Measurements from ENCODE around the gene CD109. TPM values are rescaled to one million over a fixed set of nuclear protein-coding genes. Genes with fewer than 3 reads are reported as not detected.

CD109 gene
- total and polyA plus RNA-seq, 2 of the 8 experiments (the other 6 are each of a cell fraction or from before 2014, with no cell fraction given), result 1.4 to 5.3 TPM

DNA sequence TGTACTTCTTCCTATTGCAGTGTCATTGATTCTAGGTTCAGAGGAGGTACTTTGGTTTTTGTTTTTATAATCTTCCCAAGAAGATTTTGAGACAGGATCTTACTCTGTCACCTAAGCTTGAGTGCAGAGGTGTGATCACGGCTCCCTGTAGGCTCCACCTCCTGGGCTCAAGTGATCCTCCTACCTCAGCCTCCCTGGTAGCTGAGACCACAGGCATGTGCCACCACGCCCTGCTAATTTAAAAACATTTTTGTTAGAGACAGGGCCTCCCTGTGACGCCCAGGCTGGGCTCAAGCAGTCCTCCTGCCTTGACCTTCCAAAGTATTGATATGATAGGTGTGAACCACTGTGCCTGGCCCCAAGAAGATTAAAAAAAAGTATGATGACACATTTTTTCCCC is 38.8 kb upstream of the CD109 start:
- Histone ChIP-seq H3K9me3 (ENCODE audit: insufficient read depth in 2 of 2, low read depth in 1 of 2, low read length in 1 of 2) (peaks cover 0 to 5% of the 10 kb centered on the region in 2 experiments; a peak in 1 of 4 replicates), H2BK12ac (ENCODE audit: low read depth, low read length) (no peak overlapping the region), H2BK120ac (replicated peaks; ENCODE audit: low read depth, low read length) (no peak overlapping the region), H4K5ac (ENCODE audit: insufficient read length, low read depth, low read length) (no peak overlapping the region), H4K20me1 (replicated peaks in 1 of 2; ENCODE audit: control insufficient read depth in 1 of 2, insufficient read depth in 2 of 2, low read length in 2 of 2) (no peaks in the 10 kb centered on the region), H3K4ac (replicated peaks; ENCODE audit: insufficient read length, low read depth, low read length) (no peak overlapping the region), H3K56ac (replicated peaks; ENCODE audit: insufficient read length, low read depth, low read length) (no peak overlapping the region), H3K79me2 (ENCODE audit: control insufficient read depth in 1 of 2, insufficient read depth in 2 of 2, low read length in 2 of 2) (no peaks in the 10 kb centered on the region), H3K23ac (ENCODE audit: insufficient read length) (no peak overlapping the region), H3K4me2 (ENCODE audit: insufficient read depth in 1 of 2, low read depth in 2 of 2, low read length in 2 of 2) (no peak overlapping the region), H2AK5ac (ENCODE audit: low read depth, low read length) (no peak overlapping the region), H2AFZ (ENCODE audit: low read length) (no peak overlapping the region), H3K79me1 (ENCODE audit: low read depth, low read length) (no peaks in the 10 kb centered on the region), H3K23me2 (ENCODE audit: low read depth, low read length) (0 out of 2 replicates have a peak, but pooled peaks cover 4% of the 10 kb centered on the region), H3K4me3 (ENCODE audit: extremely low read depth in 1 of 4, insufficient read depth in 2 of 4, low read depth in 3 of 4, low read length in 4 of 4) (no peak overlapping the region), H3K4me1 (replicated peaks in 1 of 4; ENCODE audit: control insufficient read depth in 3 of 4, insufficient read depth in 4 of 4, low read length in 3 of 4) (peaks cover 0 to 9% (median 3%) of the 10 kb centered on the region in 4 experiments; a peak in 3 of 7 replicates), H2BK5ac (ENCODE audit: low read depth, low read length) (no peak overlapping the region), H3K36me3 (ENCODE audit: control insufficient read depth in 2 of 4, insufficient read depth in 4 of 4, low read length in 3 of 4) (no peaks in the 10 kb centered on the region), H2BK20ac (ENCODE audit: low read length) (no peak overlapping the region), H3K27me3 (replicated peaks in 1 of 4; ENCODE audit: control insufficient read depth in 3 of 4, extremely low read depth in 1 of 4, insufficient read depth in 3 of 4, low read length in 3 of 4) (no peaks in the 10 kb centered on the region), H4K8ac (ENCODE audit: extremely low read depth, insufficient read depth, low read length) (no peak overlapping the region), H2BK15ac (ENCODE audit: low read length) (no peak overlapping the region), H4K91ac (replicated peaks; ENCODE audit: insufficient read length, low read length) (no peak overlapping the region), H3K18ac (ENCODE audit: extremely low read depth, low read length) (no peak overlapping the region), H3K27ac (ENCODE audit: low read depth, low read length) (no peak overlapping the region), H3K14ac (ENCODE audit: insufficient read length) (no peak overlapping the region), H3K9ac (replicated peaks in 1 of 4; ENCODE audit: extremely low read depth in 1 of 4, low read depth in 3 of 4, low read length in 3 of 4) (no peak overlapping the region)
- TF ChIP-seq RFX5 (IDR thresholded peaks at IDR 0.05; ENCODE audit: borderline replicate concordance, low read depth, low read length), result no peak
- TF ChIP-seq SIRT6 (IDR thresholded peaks at IDR 0.05; ENCODE audit: low read length), result no peak
- no peak for TF ChIP-seq RBBP5 (IDR thresholded peaks at IDR 0.05; ENCODE audit: borderline replicate concordance, low read depth, low read length)
- TF ChIP-seq KDM5A (IDR thresholded peaks at IDR 0.05; ENCODE audit: low read length), result no peak
- CTCF ChIA-PET (ENCODE audit: partially characterized antibody), result interaction anchor here (0.7 to 1.3 kb wide), 2 partner anchors 19 to 581 kb away, joined by 3 to 5 read pairs; no protein-coding TSS in a partner anchor
- DNase-seq (ENCODE audit: low read depth in 1 of 2, low spot score in 2 of 2), result no peak
- WGBS, 2 experiments (ENCODE audit: extremely low coverage in 1 of 2, insufficient coverage in 1 of 2, insufficient read length in 1 of 2, insufficient replicate concordance in 2 of 2, low coverage in 1 of 2, low lambda C conversion rate in 2 of 2, missing lambda C conversion rate in 1 of 2), result 86% methylated on average over 3 of the region's 3 CpGs; no CpG with 5 or more reads in 1 of the 2 experiments
- FAIRE-seq, result no peak
- POLR2A ChIA-PET (ENCODE audit: partially characterized antibody), result no interaction called here

All from H1 (cell line).